Measurements from ENCODE around the gene RBM27.
A peak's percentile ranks its signal among the peaks of the same experiment; 100 is the strongest.
"Not testable (repeated sequence)": the region's sequence is repeated elsewhere in the genome, so short reads cannot be mapped to it uniquely, and the experiment has no call there.

RBM27 gene

GRCh38 chr5:146185161-146185560 is 18.2 kb upstream of the RBM27 start:
- no peaks in the 10 kb centered on the region for H3K36me3 ChIP-seq (ENCODE audit: control insufficient read depth, insufficient read depth, low read length)
- H3K27me3 ChIP-seq (ENCODE audit: control insufficient read depth, insufficient read depth, low read length) = no peaks in the 10 kb centered on the region
- H3K4me1 ChIP-seq (ENCODE audit: control insufficient read depth, insufficient read depth, low read length) = peaks cover 3% of the 10 kb centered on the region
- no peak overlapping the region for H3K9ac ChIP-seq (ENCODE audit: low read depth, low read length)
- H3K4me3 ChIP-seq (ENCODE audit: low read depth, low read length) = no peak overlapping the region
- no peaks in the 10 kb centered on the region for H3K9me3 ChIP-seq (ENCODE audit: control insufficient read depth, insufficient read depth, low read length)

- Histone ChIP-seq H3K9me3 (ENCODE audit: control insufficient read depth, insufficient read depth, low read length) (no peaks in the 10 kb centered on the region), H3K4me3 (ENCODE audit: low read depth, low read length) (no peak overlapping the region), H3K36me3 (ENCODE audit: control insufficient read depth, insufficient read depth, low read length) (no peaks in the 10 kb centered on the region), H3K4me1 (ENCODE audit: control insufficient read depth, insufficient read depth, low read length) (no peaks in the 10 kb centered on the region), H3K9ac (ENCODE audit: low read depth, low read length) (no peak overlapping the region), H3K27me3 (ENCODE audit: control insufficient read depth, insufficient read depth, low read length) (no peaks in the 10 kb centered on the region)
Measured at GRCh38 chr5:146188358-146188757, 15.0 kb upstream of the RBM27 start.

- H3K4me1 ChIP-seq (ENCODE audit: control insufficient read depth, insufficient read depth, low read length) = no peaks in the 10 kb centered on the region
- no peak overlapping the region for H3K4me3 ChIP-seq (ENCODE audit: low read depth, low read length)
- no peaks in the 10 kb centered on the region for H3K36me3 ChIP-seq (ENCODE audit: control insufficient read depth, insufficient read depth, low read length)
- H3K27me3 ChIP-seq (ENCODE audit: control insufficient read depth, insufficient read depth, low read length) = no peaks in the 10 kb centered on the region
- H3K9me3 ChIP-seq (ENCODE audit: control insufficient read depth, insufficient read depth, low read length) = no peaks in the 10 kb centered on the region
- H3K9ac ChIP-seq (ENCODE audit: low read depth, low read length) = no peak overlapping the region
Measured at GRCh38 chr5:146192571-146193043, 10.8 kb upstream of the RBM27 start.

GRCh38 chr5:146193285-146193684 is 10.1 kb upstream of the RBM27 start:
- Histone ChIP-seq H3K9ac (ENCODE audit: low read depth, low read length) (no peak overlapping the region), H3K4me3 (ENCODE audit: low read depth, low read length) (no peak overlapping the region), H3K4me1 (ENCODE audit: control insufficient read depth, insufficient read depth, low read length) (no peaks in the 10 kb centered on the region), H3K36me3 (ENCODE audit: control insufficient read depth, insufficient read depth, low read length) (no peaks in the 10 kb centered on the region), H3K27me3 (ENCODE audit: control insufficient read depth, insufficient read depth, low read length) (no peaks in the 10 kb centered on the region), H3K9me3 (ENCODE audit: control insufficient read depth, insufficient read depth, low read length) (no peaks in the 10 kb centered on the region)

GRCh38 chr5:146194997-146195396 is 8.4 kb upstream of the RBM27 start:
- H3K4me3 ChIP-seq (ENCODE audit: low read depth, low read length); H3K27me3 ChIP-seq (ENCODE audit: control insufficient read depth, insufficient read depth, low read length); H3K4me1 ChIP-seq (ENCODE audit: control insufficient read depth, insufficient read depth, low read length); H3K36me3 ChIP-seq (ENCODE audit: control insufficient read depth, insufficient read depth, low read length); H3K9me3 ChIP-seq (ENCODE audit: control insufficient read depth, insufficient read depth, low read length); H3K9ac ChIP-seq (ENCODE audit: low read depth, low read length): not testable (repeated sequence)

- no peak overlapping the region for H3K4me3 ChIP-seq (ENCODE audit: low read depth, low read length)
- no peak overlapping the region for H3K9ac ChIP-seq (ENCODE audit: low read depth, low read length)
- H3K36me3 ChIP-seq (ENCODE audit: control insufficient read depth, insufficient read depth, low read length) = no peaks in the 10 kb centered on the region
- H3K4me1 ChIP-seq (ENCODE audit: control insufficient read depth, insufficient read depth, low read length) = no peaks in the 10 kb centered on the region
- no peaks in the 10 kb centered on the region for H3K9me3 ChIP-seq (ENCODE audit: control insufficient read depth, insufficient read depth, low read length)
- H3K27me3 ChIP-seq (ENCODE audit: control insufficient read depth, insufficient read depth, low read length) = no peaks in the 10 kb centered on the region
Measured at GRCh38 chr5:146196459-146197048, 6.9 kb upstream of the RBM27 start.

- peaks cover 7% of the 10 kb centered on the region for H3K4me1 ChIP-seq (ENCODE audit: control insufficient read depth, insufficient read depth, low read length)
- H3K9ac ChIP-seq (ENCODE audit: low read depth, low read length) = no peak overlapping the region
- no peaks in the 10 kb centered on the region for H3K27me3 ChIP-seq (ENCODE audit: control insufficient read depth, insufficient read depth, low read length)
- no peak overlapping the region for H3K4me3 ChIP-seq (ENCODE audit: low read depth, low read length)
- no peaks in the 10 kb centered on the region for H3K36me3 ChIP-seq (ENCODE audit: control insufficient read depth, insufficient read depth, low read length)
- no peaks in the 10 kb centered on the region for H3K9me3 ChIP-seq (ENCODE audit: control insufficient read depth, insufficient read depth, low read length)
Measured at GRCh38 chr5:146199176-146199815, 4.1 kb upstream of the RBM27 start.

GRCh38 chr5:146201795-146202194 is 1.6 kb upstream of the RBM27 start:
- not testable (repeated sequence) for H3K4me1 ChIP-seq (ENCODE audit: control insufficient read depth, insufficient read depth, low read length); H3K36me3 ChIP-seq (ENCODE audit: control insufficient read depth, insufficient read depth, low read length); H3K27me3 ChIP-seq (ENCODE audit: control insufficient read depth, insufficient read depth, low read length); H3K4me3 ChIP-seq (ENCODE audit: low read depth, low read length); H3K9me3 ChIP-seq (ENCODE audit: control insufficient read depth, insufficient read depth, low read length); H3K9ac ChIP-seq (ENCODE audit: low read depth, low read length)

GRCh38 chr5:146203872-146204192 is 427 bp downstream of the RBM27 start:
- peak overlapping the region; percentile 84 for H3K9ac ChIP-seq (ENCODE audit: low read depth, low read length)
- H3K9me3 ChIP-seq (ENCODE audit: control insufficient read depth, insufficient read depth, low read length) = no peaks in the 10 kb centered on the region
- no peaks in the 10 kb centered on the region for H3K36me3 ChIP-seq (ENCODE audit: control insufficient read depth, insufficient read depth, low read length)
- no peaks in the 10 kb centered on the region for H3K27me3 ChIP-seq (ENCODE audit: control insufficient read depth, insufficient read depth, low read length)
- H3K4me3 ChIP-seq (ENCODE audit: low read depth, low read length) = peak overlapping the region; percentile 92
- H3K4me1 ChIP-seq (ENCODE audit: control insufficient read depth, insufficient read depth, low read length) = peaks cover 7% of the 10 kb centered on the region

GRCh38 chr5:146205499-146206202 is 2.2 kb downstream of the RBM27 start:
- Histone ChIP-seq H3K9me3 (ENCODE audit: control insufficient read depth, insufficient read depth, low read length) (no peaks in the 10 kb centered on the region), H3K36me3 (ENCODE audit: control insufficient read depth, insufficient read depth, low read length) (no peaks in the 10 kb centered on the region), H3K9ac (ENCODE audit: low read depth, low read length) (no peak overlapping the region), H3K4me3 (ENCODE audit: low read depth, low read length) (peak overlapping the region; percentile 18), H3K4me1 (ENCODE audit: control insufficient read depth, insufficient read depth, low read length) (peaks cover 7% of the 10 kb centered on the region), H3K27me3 (ENCODE audit: control insufficient read depth, insufficient read depth, low read length) (no peaks in the 10 kb centered on the region)

- H3K4me1 ChIP-seq (ENCODE audit: control insufficient read depth, insufficient read depth, low read length) = peaks cover 7% of the 10 kb centered on the region
- no peak overlapping the region for H3K4me3 ChIP-seq (ENCODE audit: low read depth, low read length)
- H3K9ac ChIP-seq (ENCODE audit: low read depth, low read length) = no peak overlapping the region
- no peaks in the 10 kb centered on the region for H3K9me3 ChIP-seq (ENCODE audit: control insufficient read depth, insufficient read depth, low read length)
- H3K36me3 ChIP-seq (ENCODE audit: control insufficient read depth, insufficient read depth, low read length) = no peaks in the 10 kb centered on the region
- no peaks in the 10 kb centered on the region for H3K27me3 ChIP-seq (ENCODE audit: control insufficient read depth, insufficient read depth, low read length)
Measured at GRCh38 chr5:146206257-146206656, 2.9 kb downstream of the RBM27 start.

- Histone ChIP-seq H3K4me3 (ENCODE audit: low read depth, low read length) (no peak overlapping the region), H3K27me3 (ENCODE audit: control insufficient read depth, insufficient read depth, low read length) (no peaks in the 10 kb centered on the region), H3K4me1 (ENCODE audit: control insufficient read depth, insufficient read depth, low read length) (no peaks in the 10 kb centered on the region), H3K9ac (ENCODE audit: low read depth, low read length) (no peak overlapping the region), H3K9me3 (ENCODE audit: control insufficient read depth, insufficient read depth, low read length) (no peaks in the 10 kb centered on the region), H3K36me3 (ENCODE audit: control insufficient read depth, insufficient read depth, low read length) (no peaks in the 10 kb centered on the region)
Measured at GRCh38 chr5:146208916-146209522, 5.6 kb downstream of the RBM27 start.

Data from iPS-15b (cell line).